WI38 (cell line): ENCODE measurements around the gene KCTD14.

ENCODE experiments used
- H3K4me3 ChIP-seq: 2 replicates; pipeline ENCODE4 v1.5.1; 2011; ENCODE audit warnings: low read depth, mild to moderate bottlenecking, control low read depth, low read length
- TF ChIP-seq, protein P1 (sequence below): IDR thresholded peaks from 2 replicates; pipeline ENCODE4 v1.5.1; 2012; ENCODE audit warnings: low read depth, mild to moderate bottlenecking, control low read depth, low read length

Gene KCTD14

DNA sequence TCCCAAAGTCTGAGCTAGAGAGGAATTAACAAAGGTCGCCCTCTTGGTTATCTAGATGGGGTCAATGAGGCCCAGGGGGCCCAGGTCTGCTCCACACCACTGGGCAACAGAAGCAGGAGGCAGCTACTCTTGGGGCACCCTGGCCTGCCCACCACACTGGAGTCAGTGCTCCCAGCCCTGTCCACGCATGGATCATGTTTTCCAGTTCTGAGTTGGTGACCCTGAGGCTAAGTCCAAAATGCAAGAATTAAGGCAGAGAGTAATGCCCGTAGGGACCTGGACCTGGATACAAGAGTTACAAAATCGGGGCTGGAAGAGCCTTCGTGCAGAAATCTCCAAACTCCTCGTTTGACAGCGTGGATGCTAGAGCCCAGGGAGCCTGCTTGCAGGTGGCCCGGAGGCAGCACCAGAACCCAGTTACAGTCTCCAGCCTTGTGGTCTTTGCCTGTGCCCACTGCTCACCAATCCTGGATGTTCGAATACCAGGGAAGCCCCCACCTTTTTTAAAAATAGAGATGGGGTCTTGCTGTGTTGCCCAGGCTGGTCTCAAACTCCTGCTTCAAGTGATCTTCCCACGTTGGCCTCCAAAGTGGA, 34.5 kb upstream of the KCTD14 start:
- TF ChIP-seq, protein P1, sequence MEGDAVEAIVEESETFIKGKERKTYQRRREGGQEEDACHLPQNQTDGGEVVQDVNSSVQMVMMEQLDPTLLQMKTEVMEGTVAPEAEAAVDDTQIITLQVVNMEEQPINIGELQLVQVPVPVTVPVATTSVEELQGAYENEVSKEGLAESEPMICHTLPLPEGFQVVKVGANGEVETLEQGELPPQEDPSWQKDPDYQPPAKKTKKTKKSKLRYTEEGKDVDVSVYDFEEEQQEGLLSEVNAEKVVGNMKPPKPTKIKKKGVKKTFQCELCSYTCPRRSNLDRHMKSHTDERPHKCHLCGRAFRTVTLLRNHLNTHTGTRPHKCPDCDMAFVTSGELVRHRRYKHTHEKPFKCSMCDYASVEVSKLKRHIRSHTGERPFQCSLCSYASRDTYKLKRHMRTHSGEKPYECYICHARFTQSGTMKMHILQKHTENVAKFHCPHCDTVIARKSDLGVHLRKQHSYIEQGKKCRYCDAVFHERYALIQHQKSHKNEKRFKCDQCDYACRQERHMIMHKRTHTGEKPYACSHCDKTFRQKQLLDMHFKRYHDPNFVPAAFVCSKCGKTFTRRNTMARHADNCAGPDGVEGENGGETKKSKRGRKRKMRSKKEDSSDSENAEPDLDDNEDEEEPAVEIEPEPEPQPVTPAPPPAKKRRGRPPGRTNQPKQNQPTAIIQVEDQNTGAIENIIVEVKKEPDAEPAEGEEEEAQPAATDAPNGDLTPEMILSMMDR: no peak
- H3K4me3 ChIP-seq: no peak overlapping the region

DNA sequence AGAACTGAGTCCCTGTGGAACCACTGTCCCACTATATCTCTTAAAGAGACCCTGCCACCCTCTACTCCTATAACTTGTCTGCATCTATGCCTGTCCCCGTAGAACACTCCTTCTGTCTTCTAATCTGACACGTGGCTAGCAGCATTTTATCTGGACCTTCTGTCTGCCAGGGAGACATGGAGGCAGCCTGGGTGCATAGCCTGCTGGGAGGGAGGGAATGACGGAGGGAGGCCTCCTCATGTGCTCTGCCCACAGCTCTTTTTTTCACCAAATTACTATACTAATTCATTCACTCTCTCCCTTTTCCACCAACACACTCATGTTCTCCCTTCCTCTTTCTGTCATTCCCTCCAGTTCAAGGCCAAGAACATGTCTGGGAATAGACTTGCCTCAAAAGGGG, 33.0 kb upstream of the KCTD14 start:
- TF ChIP-seq, protein P1: no peak
- H3K4me3 ChIP-seq: no peak overlapping the region

DNA sequence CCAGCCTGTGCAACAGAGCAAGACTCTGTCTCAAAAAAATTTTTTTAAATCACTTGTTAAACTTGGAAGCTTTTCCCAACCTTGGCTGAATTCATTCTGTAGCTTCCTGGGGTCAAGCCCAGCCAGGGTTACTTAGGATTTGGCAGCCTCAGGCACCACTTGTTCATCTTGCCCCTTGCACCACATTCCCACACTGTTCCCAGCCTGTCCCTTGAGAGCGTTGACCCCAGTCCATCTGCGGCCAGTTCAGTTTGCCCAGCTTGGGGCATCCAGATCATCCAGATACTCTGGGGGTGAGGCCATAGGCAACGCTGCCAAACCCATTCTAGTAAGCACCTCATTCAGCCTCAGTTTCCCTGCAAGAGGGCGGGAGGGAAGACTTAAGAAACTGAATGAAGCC, 31.9 kb upstream of the KCTD14 start:
- no peak overlapping the region for H3K4me3 ChIP-seq
- TF ChIP-seq, protein P1: no peak

DNA sequence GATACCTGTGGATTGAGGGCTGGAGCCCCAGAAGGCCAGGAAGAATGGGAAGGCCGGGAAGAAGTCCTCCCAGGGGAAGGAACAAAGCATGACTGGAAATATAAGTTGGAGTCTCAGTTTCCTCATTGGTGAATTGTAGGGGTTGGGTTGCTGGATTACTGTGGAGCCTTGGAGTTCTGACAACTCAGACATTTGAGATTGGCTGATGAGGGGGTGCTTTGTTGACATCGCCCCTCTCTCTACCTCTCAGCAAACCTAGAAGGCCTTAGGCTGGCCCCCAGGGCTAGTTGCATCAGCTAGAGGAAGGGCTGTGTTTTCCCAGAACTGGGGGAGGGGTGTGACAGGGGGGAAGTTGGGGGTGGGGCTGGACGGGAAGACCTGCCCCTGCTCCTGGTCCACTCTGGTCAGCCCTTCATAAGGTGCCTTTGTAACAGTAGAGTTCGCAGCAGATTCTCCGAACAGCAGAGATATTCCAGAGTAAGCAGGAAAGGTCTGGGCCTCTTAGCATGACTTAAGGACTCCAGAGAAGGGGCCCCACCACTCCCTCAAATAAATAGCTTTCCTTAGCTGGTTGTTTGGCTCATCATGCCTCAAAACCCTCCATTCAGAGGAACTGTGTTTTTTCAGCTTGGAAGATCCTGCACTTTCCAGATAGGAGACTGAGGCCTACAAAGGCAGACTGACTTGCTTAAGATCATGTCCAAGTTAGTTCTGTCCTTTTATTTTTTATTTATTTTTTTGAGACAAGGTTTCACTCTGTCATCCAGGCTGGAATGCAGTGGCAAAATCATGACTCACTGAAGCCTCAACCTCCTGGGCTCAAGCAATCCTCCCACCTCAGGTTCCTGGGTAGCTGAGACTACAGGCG, 28.1 kb upstream of the KCTD14 start:
- TF ChIP-seq, protein P1: no peak
- H3K4me3 ChIP-seq: no peak overlapping the region

DNA sequence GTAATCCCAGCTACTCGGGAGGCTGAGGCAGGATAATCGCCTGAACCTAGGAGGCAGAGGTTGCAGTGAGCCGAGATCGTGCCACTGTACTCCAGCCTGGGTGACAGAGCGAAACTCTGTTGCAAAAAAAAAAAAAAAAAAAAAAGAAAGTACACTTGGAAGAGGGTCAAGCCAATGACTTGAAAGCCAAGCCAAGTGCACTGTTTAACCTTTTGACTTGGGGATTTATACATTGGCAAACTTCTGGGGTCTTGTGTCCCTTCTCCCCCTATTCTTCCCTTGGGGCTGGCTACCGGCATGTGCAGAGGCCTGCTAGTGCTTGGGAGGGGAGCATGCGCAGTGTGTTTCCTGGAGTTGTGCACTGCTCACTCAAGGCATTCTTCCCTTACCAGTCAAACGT, 26.3 kb upstream of the KCTD14 start:
- H3K4me3 ChIP-seq: no peak overlapping the region
- TF ChIP-seq, protein P1: no peak

DNA sequence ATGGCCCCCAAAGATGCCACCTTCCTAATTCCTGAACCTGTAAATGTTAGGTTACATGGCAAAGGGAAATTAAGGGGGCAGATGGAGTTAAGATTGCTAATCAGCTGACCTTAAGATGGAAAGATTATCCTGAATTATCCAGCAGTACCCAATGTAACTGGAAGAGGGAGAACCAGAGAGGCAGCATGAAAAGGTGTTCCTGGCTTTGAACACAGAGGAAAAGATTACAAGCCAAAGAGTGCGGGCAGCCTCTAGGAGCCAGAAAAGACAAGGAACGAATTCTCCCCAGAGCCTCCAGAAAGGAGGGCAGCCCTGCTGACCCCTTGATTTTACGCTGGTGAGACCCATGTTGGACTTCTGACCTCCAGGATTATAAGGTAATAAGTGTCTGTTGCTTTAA, 25.5 kb upstream of the KCTD14 start:
- TF ChIP-seq, protein P1: no peak
- H3K4me3 ChIP-seq: no peak overlapping the region

DNA sequence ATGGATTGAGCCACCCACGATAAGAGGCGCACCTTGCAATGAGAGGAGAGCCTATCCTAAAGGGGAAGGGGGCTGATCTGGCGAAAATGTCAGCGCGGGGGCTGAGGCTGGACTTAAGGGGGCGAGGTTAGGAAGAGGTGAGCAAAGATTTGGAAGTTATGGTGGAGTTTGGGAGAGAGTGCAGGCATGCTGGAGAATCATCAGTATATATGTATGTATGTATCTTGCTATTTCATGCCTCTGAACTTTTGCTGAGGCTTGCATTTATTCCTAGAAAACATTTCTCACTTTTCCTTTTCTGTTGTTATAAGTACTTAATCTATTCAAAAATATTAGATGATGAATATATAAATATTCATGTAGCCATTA, 23.4 kb upstream of the KCTD14 start:
- H3K4me3 ChIP-seq: no peak overlapping the region
- TF ChIP-seq, protein P1: no peak
